Spleen (tissue), 11 donors: ENCODE measurements around the gene CIT. TPM values are rescaled to one million over a fixed set of nuclear protein-coding genes. Genes with fewer than 3 reads are reported as not detected.

Source experiments
- DNase-seq: peaks from one replicate; pipeline ENCODE4 v3.0.0-alpha.2; 2020
- H3K27ac ChIP-seq, 8 donors: fragments of 200-600 bp; sonication (generic) in 7 of 8; 1 replicate in 4 of 8; 2 replicates in 4 of 8; pipeline versions ENCODE4 v1.5.0 to v1.8.0; 2016 to 2021; ENCODE audit warnings: inconsistent platforms in 4 of 8, mild to moderate bottlenecking in 4 of 8, moderate library complexity in 1 of 8
- H3K27me3 ChIP-seq, 7 donors: fragments of 200-600 bp; sonication (generic) in 6 of 7; replicated peaks in 1 of 7; 1 replicate in 4 of 7; 2 replicates in 3 of 7; pipeline versions ENCODE4 v1.5.0 to v1.8.0; 2016 to 2021; ENCODE audit warnings: inconsistent platforms in 3 of 7, mild to moderate bottlenecking in 1 of 7
- H3K36me3 ChIP-seq, 6 donors: fragments of 200-600 bp; sonication (generic) in 5 of 6; 1 replicate in 4 of 6; 2 replicates in 2 of 6; pipeline versions ENCODE4 v1.5.0 to v1.8.0; 2016 to 2021; ENCODE audit warnings: inconsistent platforms in 2 of 6
- H3K4me1 ChIP-seq, 6 donors: fragments of 200-600 bp; sonication (generic) in 5 of 6; 1 replicate in 3 of 6; 2 replicates in 3 of 6; pipeline versions ENCODE4 v1.5.0 to v1.8.0; 2016 to 2021; ENCODE audit warnings: inconsistent platforms in 3 of 6
- H3K4me3 ChIP-seq, 8 donors: fragments of 200-600 bp; sonication (generic) in 7 of 8; 1 replicate in 4 of 8; 2 replicates in 4 of 8; pipeline versions ENCODE4 v1.5.0 to v1.8.0; 2016 to 2021; ENCODE audit warnings: inconsistent platforms in 4 of 8, mild to moderate bottlenecking in 4 of 8, moderate library complexity in 2 of 8
- H3K9me3 ChIP-seq, 8 donors: fragments of 200-600 bp; sonication (generic) in 7 of 8; 1 replicate in 4 of 8; 2 replicates in 4 of 8; pipeline versions ENCODE4 v1.5.0 to v1.8.0; 2016 to 2021; ENCODE audit warnings: inconsistent platforms in 4 of 8
- CTCF ChIP-seq, 11 experiments: fragments of 200-600 bp in 7 of 11; fragments of 450-650 bp in 4 of 11; sonication (generic) in 4 of 11; IDR thresholded peaks in 8 of 11; conservative IDR thresholded peaks in 3 of 11; 1 replicate in 7 of 11; 2 replicates in 4 of 11; pipeline versions ENCODE4 v1.4.0 to v1.8.0; 2016 to 2021; ENCODE audit warnings: antibody characterized with exemption in 11 of 11, inconsistent platforms in 4 of 11, mild to moderate bottlenecking in 1 of 11
- POLR2A ChIP-seq, 3 donors: fragments of 450-650 bp; IDR thresholded peaks; one replicate each; pipeline ENCODE4 v1.5.1; 2017; ENCODE audit warnings: antibody characterized with exemption in 3 of 3, mild to moderate bottlenecking in 1 of 3
- POLR2AphosphoS5 ChIP-seq, 3 donors: sonication (generic); formaldehyde crosslinking; IDR thresholded peaks; one replicate each; pipeline ENCODE4 v1.5.1; 2017; ENCODE audit warnings: antibody characterized with exemption in 3 of 3
- WGBS, 5 donors: extraction: QIAGEN DNeasy Blood & Tissue Kit in 3 of 5; methylation state at CpG; one replicate each; pipeline versions ENCODE4 v1.1.5 to v1.1.7; 2013 to 2018; 5-methylcytosine and 5-hydroxymethylcytosine counted together
- intact Hi-C: fragments of 100-400 bp; cut with DNase I; formaldehyde crosslinking; loops from one replicate; pipeline ENCODE4 v1.15.0; 2023; ENCODE audit warnings: low total_unique reads
- polyA plus RNA-seq, 3 donors: library from polyadenylated mRNA; stranded (reverse); fragments of 200-250 nt; gene quantifications; one replicate each; pipeline ENCODE4 v1.2.1, GENCODE V29; 2013
- total RNA-seq, 7 donors: library from RNA; depleted of rRNA in 3 of 7; stranded (reverse); fragments of >200 nt in 3 of 7; fragmentation: NEBNext Ultra II Directional in 4 of 7; extraction: Animal tissue kit (Norgen Biotek cat#: 25700) in 4 of 7; gene quantifications; one replicate each; pipeline versions ENCODE4 v1.1.0 to v1.2.1, GENCODE V29; 2016 to 2021
- donor health status: healthy with polysubstance abuse.
- donor health status: DM: no; HTN: no; CAD: no; lungs with moderate emphysema.
- donor health status: DM: no; HTN: no; CAD: no.
- donor health status: Bipolar disorder and iron deficiency.
- donor health status: healthy.
- donor health status: DM: no; HTN: no; CAD: no.
- donor health status: DM: yes; HTN: yes; CAD: no.

The CIT gene
- total and polyA plus RNA-seq, 10 donors, result 1.9 to 54.3 (median 24.5) TPM

DNA sequence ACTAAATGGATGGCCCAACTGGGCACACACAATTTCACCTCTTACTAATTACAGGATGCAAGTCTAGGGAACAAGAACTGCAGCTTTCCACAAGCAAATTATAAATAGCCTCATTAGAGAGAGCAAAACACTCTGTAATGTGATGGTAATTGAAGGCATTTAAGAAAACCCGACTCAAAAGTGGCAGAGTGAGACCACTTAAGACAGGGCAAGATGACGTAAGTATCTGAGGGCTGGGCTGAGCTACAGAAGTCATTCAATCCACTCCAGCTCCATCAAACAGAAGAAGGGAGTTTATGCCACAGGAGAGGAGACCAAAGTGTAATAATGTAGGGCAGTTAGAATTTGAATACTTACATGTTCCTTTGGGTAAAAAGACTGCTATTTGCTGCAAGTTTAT, 118.9 kb downstream of the CIT start:
- Histone ChIP-seq H3K4me3 (no peak overlapping the region), H3K36me3 (peaks cover 0 to 92% (median 0%) of the 10 kb centered on the region in 6 donors), H3K27ac (no peak overlapping the region), H3K9me3 (peaks cover 0 to under 1% (median 0%) of the 10 kb centered on the region in 8 donors), H3K4me1 (no peaks in the 10 kb centered on the region), H3K27me3 (no peaks in the 10 kb centered on the region)
- WGBS, 5 donors, result 80 to 96% (median 86%) methylated on average over 2 of the region's 2 CpGs
- no peak for DNase-seq
- TF ChIP-seq POLR2A (IDR thresholded peaks at IDR 0.05) (no peak), POLR2AphosphoS5 (IDR thresholded peaks at IDR 0.05) (no peak), CTCF (IDR thresholded peaks at IDR 0.05 in 8 of 11, conservative IDR thresholded peaks at IDR 0.05 in 3 of 11) (no peak)
- intact Hi-C loops, result no loop called here

- Histone ChIP-seq H3K27ac (no peak overlapping the region), H3K4me1 (no peaks in the 10 kb centered on the region), H3K36me3 (peaks cover 0 to 83% (median 0%) of the 10 kb centered on the region in 6 donors), H3K9me3 (no peaks in the 10 kb centered on the region), H3K27me3 (no peaks in the 10 kb centered on the region), H3K4me3 (no peak overlapping the region)
- 97 to 98% (median 97%) methylated on average over 9 of the region's 9 CpGs for WGBS, 5 donors
- no peak for DNase-seq
- TF ChIP-seq POLR2A (IDR thresholded peaks at IDR 0.05), result no peak
- no peak for TF ChIP-seq CTCF (IDR thresholded peaks at IDR 0.05 in 8 of 11, conservative IDR thresholded peaks at IDR 0.05 in 3 of 11)
- no peak for TF ChIP-seq POLR2AphosphoS5 (IDR thresholded peaks at IDR 0.05)
- intact Hi-C loops, result no loop called here
These were observed 125.2 kb downstream of the CIT start for GRCh38 chr12:119751961-119752360.

DNA sequence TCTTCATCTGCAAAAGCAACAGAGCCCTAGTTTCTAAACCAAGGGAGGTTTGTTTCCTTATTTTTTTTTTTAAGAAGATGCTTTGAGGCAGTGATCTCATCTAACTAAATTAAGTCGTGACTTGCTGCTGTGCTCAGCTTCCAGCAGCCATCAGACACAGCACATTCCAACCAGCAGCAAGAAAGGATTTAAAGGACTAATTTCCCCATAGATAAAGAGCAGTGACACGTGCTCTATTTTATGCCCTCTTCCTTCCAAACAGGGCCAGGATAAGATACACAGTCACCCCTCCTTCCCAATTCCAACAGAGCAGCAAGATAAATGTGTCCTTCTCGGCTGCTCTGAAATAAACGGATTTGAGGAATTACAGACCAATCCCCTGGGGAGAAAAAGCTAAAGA, 127.5 kb downstream of the CIT start:
- intact Hi-C loops, result no loop called here
- WGBS, 5 donors, result 61 to 78% (median 76%) methylated on average over 4 of the region's 4 CpGs
- no peaks in the 10 kb centered on the region for H3K4me1 ChIP-seq

GRCh38 chr12:119748497-119748896, 128.6 kb downstream of the CIT start:
- intact Hi-C loops, result no loop called here

More for the DNA sequence above, 127.5 kb downstream of the CIT start:
- no peak for DNase-seq
- Histone ChIP-seq H3K9me3 (peaks cover 0 to 21% (median 19%) of the 10 kb centered on the region in 8 donors), H3K4me3 (no peak overlapping the region), H3K27me3 (no peaks in the 10 kb centered on the region), H3K36me3 (peaks cover 0 to 61% (median 0%) of the 10 kb centered on the region in 6 donors), H3K27ac (peak overlapping the region in 1 of 8 donors; percentile 21)
- TF ChIP-seq CTCF (IDR thresholded peaks at IDR 0.05 in 8 of 11, conservative IDR thresholded peaks at IDR 0.05 in 3 of 11) (no peak), POLR2A (IDR thresholded peaks at IDR 0.05) (no peak), POLR2AphosphoS5 (IDR thresholded peaks at IDR 0.05) (no peak)

More at GRCh38 chr12:119748497-119748896, 128.6 kb downstream of the CIT start:
- Histone ChIP-seq H3K9me3 (peaks cover 0 to 31% (median 29%) of the 10 kb centered on the region in 8 donors), H3K36me3 (peaks cover 0 to 55% (median 0%) of the 10 kb centered on the region in 6 donors), H3K27ac (no peak overlapping the region), H3K4me3 (no peak overlapping the region), H3K27me3 (no peaks in the 10 kb centered on the region), H3K4me1 (no peaks in the 10 kb centered on the region)
- no peak for TF ChIP-seq CTCF (IDR thresholded peaks at IDR 0.05 in 8 of 11, conservative IDR thresholded peaks at IDR 0.05 in 3 of 11)
- TF ChIP-seq POLR2A (IDR thresholded peaks at IDR 0.05), result no peak
- TF ChIP-seq POLR2AphosphoS5 (IDR thresholded peaks at IDR 0.05), result no peak
- WGBS, 5 donors, result 96 to 98% (median 98%) methylated on average over 8 of the region's 8 CpGs
- no peak for DNase-seq
